Measurements from ENCODE around the gene ZNF45.
A peak's percentile ranks its signal among the peaks of the same experiment; 100 is the strongest.
"Not testable (repeated sequence)": the region's sequence is repeated elsewhere in the genome, so short reads cannot be mapped to it uniquely, and the experiment has no call there.

ZNF45 gene

DNA sequence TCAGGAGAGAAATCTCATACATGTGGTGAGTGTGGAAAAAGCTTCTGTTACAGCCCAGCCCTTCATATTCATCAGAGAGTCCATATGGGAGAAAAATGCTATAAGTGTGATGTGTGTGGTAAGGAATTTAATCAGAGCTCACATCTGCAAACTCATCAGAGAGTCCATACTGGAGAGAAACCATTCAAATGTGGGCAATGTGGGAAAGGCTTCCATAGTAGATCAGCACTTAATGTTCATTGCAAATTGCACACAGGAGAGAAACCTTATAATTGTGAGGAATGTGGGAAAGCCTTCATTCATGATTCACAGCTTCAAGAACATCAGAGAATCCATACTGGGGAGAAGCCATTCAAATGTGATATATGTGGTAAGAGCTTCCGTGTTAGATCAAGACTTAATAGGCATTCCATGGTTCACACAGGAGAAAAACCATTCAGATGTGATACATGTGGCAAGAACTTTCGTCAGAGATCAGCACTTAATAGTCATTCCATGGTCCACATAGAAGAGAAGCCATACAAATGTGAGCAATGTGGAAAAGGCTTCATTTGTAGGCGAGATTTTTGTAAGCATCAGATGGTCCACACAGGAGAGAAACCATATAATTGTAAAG, 31.1 kb upstream of the ZNF45 start:
- TF ChIP-seq SP1 (IDR thresholded peaks at IDR 0.05) (no peak), HDGF (IDR thresholded peaks at IDR 0.05; ENCODE audit: borderline replicate concordance) (no peak), FOXK2 (IDR thresholded peaks at IDR 0.05) (no peak), NFRKB (IDR thresholded peaks at IDR 0.05) (no peak), L3MBTL2 (conservative IDR thresholded peaks at IDR 0.05) (no peak), CTBP1 (IDR thresholded peaks at IDR 0.05; ENCODE audit: borderline replicate concordance) (no peak), SUZ12 (IDR thresholded peaks at IDR 0.05) (no peak), LEF1 (IDR thresholded peaks at IDR 0.05; ENCODE audit: borderline replicate concordance) (no peak), TARDBP (IDR thresholded peaks at IDR 0.05) (no peak), ZNF384 (IDR thresholded peaks at IDR 0.05) (no peak), BHLHE40 (IDR thresholded peaks at IDR 0.05; ENCODE audit: borderline replicate concordance) (no peak), ELF4 (IDR thresholded peaks at IDR 0.05) (no peak), ARNT (IDR thresholded peaks at IDR 0.05) (no peak), FOXM1 (IDR thresholded peaks at IDR 0.05; ENCODE audit: borderline replicate concordance) (no peak), FOXA1 (IDR thresholded peaks at IDR 0.05) (no peak)
- TF ChIP-seq, protein P1, sequence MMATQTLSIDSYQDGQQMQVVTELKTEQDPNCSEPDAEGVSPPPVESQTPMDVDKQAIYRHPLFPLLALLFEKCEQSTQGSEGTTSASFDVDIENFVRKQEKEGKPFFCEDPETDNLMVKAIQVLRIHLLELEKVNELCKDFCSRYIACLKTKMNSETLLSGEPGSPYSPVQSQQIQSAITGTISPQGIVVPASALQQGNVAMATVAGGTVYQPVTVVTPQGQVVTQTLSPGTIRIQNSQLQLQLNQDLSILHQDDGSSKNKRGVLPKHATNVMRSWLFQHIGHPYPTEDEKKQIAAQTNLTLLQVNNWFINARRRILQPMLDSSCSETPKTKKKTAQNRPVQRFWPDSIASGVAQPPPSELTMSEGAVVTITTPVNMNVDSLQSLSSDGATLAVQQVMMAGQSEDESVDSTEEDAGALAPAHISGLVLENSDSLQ (IDR thresholded peaks at IDR 0.05) = no peak
- no peak for DNase-seq (ENCODE audit: extremely low spot score)
- CTCF ChIA-PET = no interaction called here
- POLR2A ChIA-PET = interaction anchor here (0.7 kb wide), 1 partner anchor 1403 kb away, joined by 3 read pairs; no protein-coding TSS in a partner anchor

DNA sequence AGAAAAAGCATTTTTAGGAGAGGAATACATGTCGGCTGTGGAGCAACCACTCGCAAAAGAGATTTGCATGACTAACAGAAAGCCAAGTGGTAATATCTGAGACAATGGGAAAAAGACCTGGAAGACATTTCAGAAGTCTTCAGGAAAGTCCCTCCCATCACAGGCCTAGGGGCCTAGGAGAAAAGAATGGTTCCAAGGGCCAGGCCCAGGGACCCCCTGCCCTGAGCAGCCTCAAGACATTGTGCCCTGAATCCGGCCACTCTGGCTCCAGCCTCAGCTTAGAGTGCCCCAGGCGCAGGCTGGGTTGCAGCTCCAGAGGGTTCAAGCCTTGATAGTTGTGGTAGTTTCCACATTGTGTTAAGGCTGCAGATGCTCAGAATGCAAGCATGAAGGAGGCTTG, 25.3 kb upstream of the ZNF45 start:
- POLR2A ChIA-PET = no interaction called here
- no peak for DNase-seq (ENCODE audit: extremely low spot score)
- CTCF ChIA-PET = no interaction called here
- TF ChIP-seq FOXM1 (IDR thresholded peaks at IDR 0.05; ENCODE audit: borderline replicate concordance) (no peak), LEF1 (IDR thresholded peaks at IDR 0.05; ENCODE audit: borderline replicate concordance) (no peak), SUZ12 (IDR thresholded peaks at IDR 0.05) (no peak), NFRKB (IDR thresholded peaks at IDR 0.05) (no peak), CTBP1 (IDR thresholded peaks at IDR 0.05; ENCODE audit: borderline replicate concordance) (no peak), FOXA1 (IDR thresholded peaks at IDR 0.05) (no peak), L3MBTL2 (conservative IDR thresholded peaks at IDR 0.05) (no peak), FOXK2 (IDR thresholded peaks at IDR 0.05) (no peak), ARNT (IDR thresholded peaks at IDR 0.05) (no peak), SP1 (IDR thresholded peaks at IDR 0.05) (no peak), ZNF384 (IDR thresholded peaks at IDR 0.05) (no peak), TARDBP (IDR thresholded peaks at IDR 0.05) (no peak), HDGF (IDR thresholded peaks at IDR 0.05; ENCODE audit: borderline replicate concordance) (no peak), ELF4 (IDR thresholded peaks at IDR 0.05) (no peak), BHLHE40 (IDR thresholded peaks at IDR 0.05; ENCODE audit: borderline replicate concordance) (no peak)
- TF ChIP-seq, protein P1 (IDR thresholded peaks at IDR 0.05) = no peak

DNA sequence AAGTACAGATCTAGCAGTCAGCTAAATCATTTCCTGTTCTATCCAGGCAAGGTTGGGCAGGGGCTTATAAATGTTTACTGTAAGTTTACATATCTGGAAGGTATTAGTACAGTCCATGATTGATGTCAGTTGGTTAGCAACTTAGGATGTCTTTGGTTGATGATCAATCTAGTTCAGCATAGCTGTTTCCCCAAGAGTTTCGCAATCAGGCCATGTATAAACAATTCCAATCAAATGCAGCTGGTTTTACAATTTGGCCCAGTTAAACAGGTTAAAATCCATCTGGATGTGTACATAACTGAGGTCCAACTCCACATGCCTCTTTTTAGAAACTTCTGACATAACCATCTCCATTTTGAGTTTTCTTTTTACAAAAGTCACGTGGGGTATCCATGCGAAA, 22.8 kb upstream of the ZNF45 start:
- ChIA-PET CTCF (no interaction called here), POLR2A (no interaction called here)
- DNase-seq (ENCODE audit: extremely low spot score) = no peak
- TF ChIP-seq ARNT (IDR thresholded peaks at IDR 0.05) = no peak
- TF ChIP-seq FOXA1 (IDR thresholded peaks at IDR 0.05) = no peak
- no peak for TF ChIP-seq LEF1 (IDR thresholded peaks at IDR 0.05; ENCODE audit: borderline replicate concordance)
- no peak for TF ChIP-seq ZNF384 (IDR thresholded peaks at IDR 0.05)
- no peak for TF ChIP-seq CTBP1 (IDR thresholded peaks at IDR 0.05; ENCODE audit: borderline replicate concordance)
- no peak for TF ChIP-seq FOXM1 (IDR thresholded peaks at IDR 0.05; ENCODE audit: borderline replicate concordance)
- TF ChIP-seq SP1 (IDR thresholded peaks at IDR 0.05) = no peak
- TF ChIP-seq FOXK2 (IDR thresholded peaks at IDR 0.05) = no peak

DNA sequence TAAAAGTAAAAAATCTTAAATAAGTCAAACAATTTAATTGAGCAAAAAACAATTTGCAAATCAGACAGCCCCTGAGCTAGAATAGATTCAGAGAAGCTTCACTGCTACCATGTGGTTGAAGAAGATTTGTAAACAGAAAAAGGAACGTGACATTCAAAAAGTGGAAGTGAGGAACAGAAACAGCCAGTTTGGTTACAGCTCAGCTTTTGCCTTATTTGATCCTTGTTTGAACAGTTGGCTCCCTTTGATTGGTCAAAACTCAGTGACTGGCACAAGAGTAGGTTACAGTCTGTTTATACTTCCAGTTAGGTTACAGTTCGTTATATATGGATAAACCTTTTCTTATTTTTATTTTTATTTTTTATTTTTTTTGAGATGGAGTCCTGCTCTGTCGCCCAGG, 21.7 kb upstream of the ZNF45 start:
- POLR2A ChIA-PET = no interaction called here
- CTCF ChIA-PET = no interaction called here
- no peak for DNase-seq (ENCODE audit: extremely low spot score)
- TF ChIP-seq LEF1 (IDR thresholded peaks at IDR 0.05; ENCODE audit: borderline replicate concordance) (no peak), TARDBP (IDR thresholded peaks at IDR 0.05) (no peak), SUZ12 (IDR thresholded peaks at IDR 0.05) (no peak), CTBP1 (IDR thresholded peaks at IDR 0.05; ENCODE audit: borderline replicate concordance) (no peak), FOXM1 (IDR thresholded peaks at IDR 0.05; ENCODE audit: borderline replicate concordance) (no peak), NFRKB (IDR thresholded peaks at IDR 0.05) (no peak), SP1 (IDR thresholded peaks at IDR 0.05) (no peak), ELF4 (IDR thresholded peaks at IDR 0.05) (no peak), FOXK2 (IDR thresholded peaks at IDR 0.05) (no peak), L3MBTL2 (conservative IDR thresholded peaks at IDR 0.05) (no peak), ARNT (IDR thresholded peaks at IDR 0.05) (no peak), ZNF384 (IDR thresholded peaks at IDR 0.05) (no peak), BHLHE40 (IDR thresholded peaks at IDR 0.05; ENCODE audit: borderline replicate concordance) (no peak), FOXA1 (IDR thresholded peaks at IDR 0.05) (no peak)
- TF ChIP-seq, protein P1 (IDR thresholded peaks at IDR 0.05) = no peak

DNA sequence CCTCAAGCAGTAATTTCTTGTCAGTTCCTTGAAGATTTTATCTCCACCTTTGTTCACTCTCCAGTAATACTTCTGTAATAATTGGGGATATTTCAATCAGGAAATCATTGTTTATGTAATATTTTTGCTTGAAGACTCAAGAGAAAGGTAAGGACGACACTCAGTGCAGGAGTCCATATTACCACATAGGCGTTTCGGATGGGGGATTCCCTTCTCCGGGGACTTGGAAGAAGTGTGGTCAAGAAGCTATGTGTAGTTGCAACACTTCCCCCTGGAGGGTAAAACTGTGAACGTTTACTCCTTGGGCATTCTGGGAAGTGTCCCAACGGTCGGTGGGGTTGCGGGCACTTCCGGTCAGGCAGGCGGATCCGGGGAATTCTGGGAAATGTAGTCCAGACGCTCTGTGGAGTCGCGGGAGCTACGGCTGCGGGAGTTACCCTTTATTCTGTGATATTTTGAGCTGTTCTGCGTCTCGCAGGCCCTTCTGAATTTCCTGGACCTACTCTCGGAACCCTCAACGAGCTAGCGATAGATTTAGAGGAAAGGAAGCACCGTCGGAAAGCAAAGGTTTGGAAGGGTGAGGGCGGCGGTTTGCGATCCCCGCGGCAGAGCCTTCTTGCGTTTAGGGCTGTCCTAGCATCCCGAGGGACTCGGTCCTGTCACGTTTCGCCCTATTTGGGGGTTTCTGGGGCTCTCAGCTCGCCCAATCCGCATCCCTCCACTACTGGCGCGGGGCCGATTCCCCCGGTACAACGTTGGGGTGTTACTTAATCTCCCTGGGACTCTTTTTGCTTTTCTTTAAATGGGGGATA, 16.0 kb upstream of the ZNF45 start, which contains the start of gene ZNF221:
Gene ZNF221 (plus strand): TSS at position 395 of the 812 bp plus-strand sequence. CDS start 11,499 bp downstream, outside the sequence.
- ChIA-PET CTCF (interaction anchor here (0.6 to 1.2 kb wide), 3 partner anchors 16 to 218 kb away, joined by 3 to 4 read pairs (median 4); partner anchors contain the start of gene ZNF45), POLR2A (interaction anchor here (1.0 to 1.7 kb wide), 11 partner anchors 16 to 405 kb away, joined by 3 to 23 read pairs (median 4); partner anchors contain the start of genes SMG9, ZNF112, ZNF222 and ZNF223)
- TF ChIP-seq L3MBTL2 (conservative IDR thresholded peaks at IDR 0.05) = peak; percentile 57; the same call in 1 of the 2 replicates
- no peak for TF ChIP-seq NFRKB (IDR thresholded peaks at IDR 0.05)
- TF ChIP-seq FOXM1 (IDR thresholded peaks at IDR 0.05; ENCODE audit: borderline replicate concordance) = 0 out of 2 replicates have a peak, but pooled peaks have one; percentile 33
- TF ChIP-seq CTBP1 (IDR thresholded peaks at IDR 0.05; ENCODE audit: borderline replicate concordance) = no peak
- 0 out of 2 replicates have a peak, but pooled peaks have one; percentile 33 for TF ChIP-seq SUZ12 (IDR thresholded peaks at IDR 0.05)
- TF ChIP-seq ELF4 (IDR thresholded peaks at IDR 0.05) = peak; percentile 81
- peak; percentile 91 for DNase-seq (ENCODE audit: extremely low spot score)

DNA sequence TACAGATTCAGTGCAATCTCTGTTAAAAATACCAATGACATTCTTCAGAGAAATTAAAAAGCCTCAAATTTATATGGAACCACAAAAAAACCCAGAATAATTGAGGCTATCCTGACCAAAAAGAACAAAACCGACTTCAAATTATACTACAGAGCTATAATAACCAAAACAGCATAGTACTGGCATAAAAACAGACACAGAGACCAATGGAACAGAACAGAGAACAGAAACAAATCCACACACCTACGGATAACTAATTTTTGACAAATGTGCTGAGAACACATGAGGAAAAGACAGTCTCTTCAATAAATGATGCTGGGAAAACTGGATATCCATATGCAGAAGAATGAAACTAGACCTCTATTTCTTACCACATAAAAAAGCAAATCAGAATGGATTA, 14.7 kb upstream of the ZNF45 start:
- POLR2A ChIA-PET; DNase-seq (ENCODE audit: extremely low spot score): not testable (repeated sequence)
- CTCF ChIA-PET = interaction anchor here (0.7 kb wide), 1 partner anchor 83 kb away, joined by 6 read pairs; no protein-coding TSS in a partner anchor

DNA sequence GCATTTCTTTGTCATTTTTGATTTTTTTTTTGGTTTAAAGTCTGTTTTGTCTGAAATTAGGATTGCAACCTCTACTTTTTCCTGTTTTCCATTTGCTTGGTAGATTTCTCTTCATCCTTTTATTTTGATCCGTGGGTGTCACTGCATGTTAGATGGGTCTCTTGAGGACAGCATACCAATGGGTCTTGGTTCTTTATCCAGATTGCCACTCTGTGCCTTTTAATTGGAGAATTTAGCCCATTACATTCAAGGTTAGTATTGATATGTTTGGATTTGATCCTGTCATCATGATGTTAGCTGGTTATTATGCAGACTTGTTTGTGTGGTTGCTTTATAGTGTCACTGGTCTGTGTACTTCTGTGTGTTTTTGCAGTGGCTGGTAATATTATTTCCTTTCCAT, 12.3 kb upstream of the ZNF45 start:
- POLR2A ChIA-PET = interaction anchor here (0.9 to 1.6 kb wide), 2 partner anchors 12 to 120 kb away, joined by 3 to 12 read pairs; partner anchors contain the start of genes ZNF283 and ZNF45
- CTCF ChIA-PET; DNase-seq (ENCODE audit: extremely low spot score): not testable (repeated sequence)

All from HEK293T (cell line).